Fibroblast of skin of right biceps (primary cell): ENCODE results near the gene ACAP3.
A peak's percentile ranks its signal among the peaks of the same experiment; 100 is the strongest.

Source experiments
- DNase-seq: peaks from one replicate; pipeline ENCODE4 v3.0.0-alpha.2; 2013

Gene ACAP3

DNA sequence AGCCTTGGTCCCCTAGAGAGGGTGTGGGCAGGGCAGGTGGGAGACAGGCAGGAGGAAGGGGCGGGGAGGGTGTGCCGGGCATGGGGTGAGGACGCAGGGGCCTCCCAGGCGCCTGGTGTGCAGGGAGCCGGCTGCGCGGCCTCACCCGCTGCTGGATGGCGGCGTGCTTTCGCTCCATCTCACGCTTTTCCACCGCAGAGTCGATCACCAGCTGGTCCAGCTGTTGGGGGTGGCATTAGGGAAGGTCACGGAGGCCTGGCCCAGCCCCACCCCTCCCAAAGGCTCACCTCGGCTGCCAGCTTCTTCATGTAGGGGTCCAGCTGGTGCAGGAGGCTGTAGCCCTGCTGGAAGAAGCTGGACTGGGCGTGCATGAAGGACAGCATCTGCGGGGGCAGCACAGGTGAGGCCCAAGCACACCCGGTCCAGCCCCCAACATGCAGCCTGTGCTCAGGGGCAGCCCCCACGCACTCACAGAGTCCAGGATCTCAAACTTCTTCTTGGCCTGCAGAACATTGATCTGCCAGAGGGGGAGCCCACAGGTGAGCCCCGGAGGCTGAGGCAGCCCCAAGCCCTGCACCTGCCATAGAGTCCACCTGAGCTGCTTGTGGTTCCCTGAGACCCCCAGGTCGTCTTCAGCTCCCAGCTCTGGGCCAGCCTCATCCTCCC lies 7.9 kb downstream of the ACAP3 start:
- no peak for DNase-seq

DNA sequence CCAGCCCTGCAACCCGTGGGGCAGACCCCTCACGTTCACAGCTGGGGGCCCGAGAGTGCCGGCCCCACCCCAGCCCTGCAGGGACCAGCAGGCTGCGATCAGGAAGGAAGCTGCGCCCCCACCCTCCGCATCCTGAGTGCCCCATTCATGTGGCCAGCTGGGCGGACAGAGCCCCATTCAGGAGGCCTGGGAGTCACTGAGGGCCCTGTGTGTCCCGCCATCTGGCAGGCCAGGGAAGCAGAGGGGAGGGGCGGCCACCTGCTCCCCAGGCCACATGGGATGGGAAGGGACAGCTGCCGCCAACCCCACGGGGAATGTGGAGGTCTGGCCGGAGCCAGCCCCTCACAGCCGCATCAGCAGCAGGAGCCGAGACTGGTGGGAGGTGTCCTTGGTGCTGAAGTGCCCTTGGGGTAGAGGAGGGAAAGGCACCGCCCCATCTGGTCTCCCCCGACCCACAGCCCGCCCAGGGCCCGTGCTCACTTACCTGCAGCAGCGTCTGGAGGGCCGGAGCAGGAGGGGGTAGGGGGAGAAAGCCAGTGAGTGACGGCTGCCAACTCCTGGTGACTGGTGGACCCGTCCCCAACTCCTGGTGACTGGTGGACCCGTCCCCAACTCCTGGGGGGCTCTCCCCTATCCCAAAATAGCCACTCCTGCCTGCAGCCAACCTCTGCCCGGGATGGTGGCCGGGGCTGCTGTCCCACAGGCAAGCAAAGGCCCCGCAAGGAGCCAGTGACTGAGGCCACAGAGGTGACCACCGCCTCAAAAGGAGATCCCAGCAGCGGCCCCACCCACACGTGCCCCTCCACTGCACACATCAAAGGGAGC lies 8.7 kb downstream of the ACAP3 start:
- DNase-seq, result no peak

DNA sequence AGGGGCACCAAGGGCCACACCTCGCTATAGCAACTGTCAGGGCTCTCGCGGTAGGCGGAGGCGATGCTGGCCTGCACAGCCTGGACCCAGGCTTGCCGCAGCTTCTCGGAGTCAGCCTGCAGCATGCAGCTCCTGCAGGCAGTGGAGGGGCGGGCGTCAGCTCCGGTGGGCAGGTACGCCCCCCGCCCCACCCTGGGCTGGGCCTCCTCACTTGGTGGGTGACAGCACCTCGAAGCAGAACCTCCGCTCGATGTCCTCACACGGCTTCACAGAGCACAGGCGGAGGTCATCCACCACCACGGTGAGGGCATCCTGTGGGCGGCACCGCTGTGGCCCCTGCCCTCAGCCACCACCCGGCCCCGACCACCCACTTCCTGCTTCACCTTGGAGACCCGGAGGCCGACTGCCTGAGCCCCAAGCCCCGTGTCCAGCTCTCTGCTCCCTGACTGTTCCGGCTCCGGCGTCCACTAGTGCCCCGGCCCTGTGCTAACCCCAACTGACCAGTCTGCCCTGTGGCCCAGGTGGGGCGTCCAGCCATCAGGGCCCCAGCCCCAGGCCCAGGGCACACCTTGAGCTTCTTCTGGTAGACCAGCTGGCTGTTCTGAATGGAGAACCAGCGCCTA lies 9.8 kb downstream of the ACAP3 start:
- no peak for DNase-seq

DNA sequence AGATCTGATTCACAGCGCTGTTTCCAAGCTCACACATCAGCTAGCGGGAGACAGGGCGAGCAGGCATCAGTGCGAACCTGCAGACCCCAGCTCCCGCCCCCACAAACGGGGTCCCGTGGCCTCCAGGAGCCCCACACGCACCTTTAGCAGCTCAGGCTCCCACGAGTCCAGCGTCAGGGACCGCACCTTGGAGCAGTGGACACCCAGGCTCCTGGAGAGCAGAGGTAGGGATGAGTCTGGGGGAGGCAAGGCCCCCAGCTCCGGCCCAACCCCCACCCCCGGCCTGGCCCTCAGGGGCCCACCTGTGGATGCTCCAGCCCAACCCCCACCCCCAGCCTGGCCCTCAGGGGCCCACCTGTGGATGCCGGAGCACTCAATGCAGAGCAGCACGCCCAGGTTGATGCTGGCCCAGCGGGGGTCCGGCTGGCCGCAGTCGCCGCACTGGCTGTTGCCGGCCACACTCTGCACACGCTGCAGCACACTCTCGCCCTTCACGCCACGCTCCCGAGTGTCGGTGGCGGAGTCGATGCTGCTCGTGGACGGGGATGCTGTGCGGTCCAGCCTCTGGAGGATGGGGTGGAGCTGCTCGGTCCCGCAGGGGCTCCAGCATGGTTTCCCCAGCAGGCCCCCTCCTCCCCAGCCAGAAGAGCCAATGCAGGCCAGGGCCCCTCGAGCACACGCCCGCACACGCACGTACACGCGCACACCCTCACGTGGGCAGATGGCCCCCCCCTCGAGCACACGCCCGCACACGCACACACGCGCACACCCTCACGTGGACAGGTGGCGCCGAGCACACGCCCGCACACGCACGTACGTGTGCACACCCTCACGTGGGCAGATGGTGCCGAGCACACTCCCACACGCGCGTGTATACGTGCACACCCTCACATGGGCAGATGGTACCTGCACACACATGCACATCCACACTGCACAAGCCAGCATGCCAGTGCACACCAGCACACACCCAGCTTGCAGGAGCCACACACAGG lies 11.4 kb downstream of the ACAP3 start:
- no peak for DNase-seq

DNA sequence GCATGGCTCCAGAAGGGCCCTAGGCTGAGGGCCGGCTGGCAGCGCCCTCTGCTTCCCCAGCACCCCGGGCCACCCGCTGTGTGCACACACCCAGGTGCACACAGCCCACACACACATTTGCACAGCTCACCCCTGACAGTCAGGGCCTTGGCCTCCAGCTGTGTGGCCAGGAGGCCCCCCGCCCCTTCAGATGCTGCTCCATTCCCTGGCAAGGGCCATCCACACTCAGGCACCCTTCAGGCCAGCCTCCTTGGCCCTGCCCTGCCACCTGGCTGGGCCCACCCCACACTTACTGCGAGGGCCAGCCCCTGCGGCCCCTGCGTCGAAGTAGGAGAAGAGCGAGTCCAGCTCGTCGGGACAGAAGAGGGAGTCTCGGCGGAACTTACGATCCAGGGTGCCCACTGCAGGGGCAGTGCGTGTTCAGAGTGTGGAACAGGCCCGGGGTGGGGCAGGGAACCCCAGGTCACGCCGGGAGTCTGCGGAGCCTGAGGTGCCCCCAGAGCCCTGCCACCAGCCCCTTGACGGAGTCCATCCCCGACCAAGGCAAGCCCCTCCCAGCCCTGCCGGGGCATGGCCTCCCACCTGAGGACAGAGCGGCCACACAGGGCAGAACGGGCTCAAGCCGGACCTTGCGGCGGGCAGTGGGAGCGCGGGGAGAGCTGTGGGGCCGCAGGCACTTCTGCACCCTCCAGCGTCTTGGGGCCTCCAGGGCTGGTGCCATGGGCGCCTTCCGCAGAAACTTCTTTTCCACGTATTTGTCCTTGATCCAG lies 12.4 kb downstream of the ACAP3 start:
- DNase-seq, result no peak

DNA sequence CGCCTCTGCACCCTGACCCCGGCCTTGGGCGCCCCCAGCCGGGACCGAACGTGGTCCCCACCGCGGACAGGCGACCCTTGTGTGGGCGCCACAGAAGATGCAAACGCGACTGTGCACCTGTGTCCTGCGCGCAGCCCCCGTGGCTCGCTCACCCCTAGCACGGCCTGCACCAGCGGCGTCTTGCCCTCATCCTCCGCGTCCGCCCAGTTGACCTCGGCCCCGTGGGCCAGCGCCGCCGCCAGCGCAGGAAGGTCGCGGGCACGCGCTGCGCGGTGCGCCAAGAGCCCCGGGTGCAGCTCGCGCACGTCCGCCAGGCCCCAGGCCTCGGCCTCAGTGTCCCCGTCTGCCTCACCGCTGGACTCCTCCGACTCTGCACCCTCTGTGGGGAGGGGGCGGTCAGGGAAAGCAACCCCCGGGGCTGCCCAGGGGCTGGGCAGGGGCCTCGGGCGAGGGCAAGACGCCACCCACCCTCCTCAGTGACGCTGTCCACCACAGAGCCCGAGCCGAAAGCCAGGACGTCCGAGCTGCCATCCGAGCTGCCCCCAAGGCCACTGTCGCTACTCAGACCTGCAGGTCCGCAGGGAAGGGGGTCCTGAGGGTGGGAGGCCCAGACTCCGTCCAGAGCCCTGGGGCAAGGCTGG lies 13.4 kb downstream of the ACAP3 start:
- no peak for DNase-seq

DNA sequence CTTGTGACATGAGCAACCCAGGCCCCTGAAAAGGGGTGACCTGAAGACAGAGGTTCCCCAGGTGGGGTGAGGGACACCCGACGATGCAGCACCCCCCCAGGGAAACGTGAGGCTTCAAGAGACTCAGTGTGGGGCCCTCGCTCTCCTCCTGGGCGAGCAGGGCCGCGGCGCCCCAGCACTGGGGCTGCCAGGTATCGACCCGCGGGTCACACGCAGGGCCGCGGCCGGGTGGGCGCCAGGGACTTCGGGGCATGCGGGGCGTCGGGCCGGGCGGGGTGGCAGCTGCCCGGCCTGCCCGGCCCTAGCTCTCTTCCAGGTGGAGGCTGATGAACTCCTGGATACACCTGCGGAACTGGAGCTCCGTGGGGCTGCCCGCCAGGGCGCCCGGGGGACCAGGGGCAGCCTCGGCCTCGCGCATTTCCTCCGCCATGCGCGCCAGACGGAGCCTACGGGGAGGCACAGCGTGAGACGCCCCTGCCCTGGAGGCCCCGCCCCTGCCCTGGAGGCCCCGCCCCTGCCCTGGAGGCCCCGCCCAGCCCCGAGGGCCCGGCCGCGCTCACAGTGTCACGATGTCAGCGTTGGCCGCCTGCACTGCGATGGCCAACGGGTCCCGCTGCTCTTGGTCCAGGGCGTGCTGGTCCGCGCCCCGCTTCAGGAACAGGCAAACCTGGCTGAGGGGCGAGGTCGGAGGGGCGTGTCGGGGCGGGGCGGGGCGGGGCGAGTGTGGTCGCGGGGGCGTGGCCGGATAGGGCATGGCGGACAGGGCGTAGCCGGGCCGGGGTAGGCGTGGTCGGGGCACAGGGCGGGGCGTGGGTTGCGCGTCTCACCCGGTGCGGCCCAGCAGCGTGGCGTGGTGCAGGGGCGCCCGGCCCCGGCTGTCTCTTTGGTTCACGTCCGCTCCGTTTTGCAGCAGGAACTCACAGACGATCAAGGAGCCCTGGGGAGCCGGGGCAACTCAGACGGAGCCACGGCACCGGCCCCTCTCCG lies 14.2 kb downstream of the ACAP3 start:
- no peak for DNase-seq

DNA sequence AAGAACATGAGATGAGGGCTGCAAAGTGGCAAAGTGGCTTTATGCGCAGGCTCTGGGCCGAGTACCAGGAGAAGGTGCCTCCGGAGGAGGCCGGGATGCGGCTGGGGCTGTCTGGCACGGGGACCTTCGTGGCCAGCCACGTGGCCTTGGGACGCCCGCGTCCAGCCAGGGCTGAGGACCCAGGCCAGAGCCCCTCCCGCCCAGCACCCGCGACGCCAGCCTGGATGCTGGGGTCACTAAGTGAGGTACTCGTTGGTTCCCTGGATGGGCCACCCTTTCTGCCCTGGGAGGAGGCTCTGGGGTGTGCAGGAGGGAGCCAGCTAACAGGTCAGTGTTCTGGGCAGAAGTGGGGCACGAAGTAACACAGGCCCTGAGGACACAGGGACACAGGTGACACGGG lies 14.9 kb downstream of the ACAP3 start:
- no peak for DNase-seq

DNA sequence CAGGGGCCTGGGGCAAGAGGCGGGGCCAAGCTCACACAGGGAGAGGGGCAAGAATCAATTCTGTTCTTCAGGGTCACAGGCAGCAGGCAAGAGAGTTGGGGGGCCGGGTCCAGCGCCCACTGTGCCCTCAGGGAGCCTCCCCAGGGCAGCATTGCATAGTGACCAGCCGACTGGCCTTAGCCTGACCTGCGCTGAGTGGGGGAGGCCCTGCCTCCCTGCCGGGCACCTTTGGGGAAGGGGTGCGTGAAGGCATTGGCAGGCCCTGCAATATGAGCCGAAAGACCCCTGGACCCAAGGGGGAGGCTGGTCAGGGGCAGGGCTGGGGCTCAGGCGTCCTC lies 15.3 kb downstream of the ACAP3 start:
- no peak for DNase-seq

DNA sequence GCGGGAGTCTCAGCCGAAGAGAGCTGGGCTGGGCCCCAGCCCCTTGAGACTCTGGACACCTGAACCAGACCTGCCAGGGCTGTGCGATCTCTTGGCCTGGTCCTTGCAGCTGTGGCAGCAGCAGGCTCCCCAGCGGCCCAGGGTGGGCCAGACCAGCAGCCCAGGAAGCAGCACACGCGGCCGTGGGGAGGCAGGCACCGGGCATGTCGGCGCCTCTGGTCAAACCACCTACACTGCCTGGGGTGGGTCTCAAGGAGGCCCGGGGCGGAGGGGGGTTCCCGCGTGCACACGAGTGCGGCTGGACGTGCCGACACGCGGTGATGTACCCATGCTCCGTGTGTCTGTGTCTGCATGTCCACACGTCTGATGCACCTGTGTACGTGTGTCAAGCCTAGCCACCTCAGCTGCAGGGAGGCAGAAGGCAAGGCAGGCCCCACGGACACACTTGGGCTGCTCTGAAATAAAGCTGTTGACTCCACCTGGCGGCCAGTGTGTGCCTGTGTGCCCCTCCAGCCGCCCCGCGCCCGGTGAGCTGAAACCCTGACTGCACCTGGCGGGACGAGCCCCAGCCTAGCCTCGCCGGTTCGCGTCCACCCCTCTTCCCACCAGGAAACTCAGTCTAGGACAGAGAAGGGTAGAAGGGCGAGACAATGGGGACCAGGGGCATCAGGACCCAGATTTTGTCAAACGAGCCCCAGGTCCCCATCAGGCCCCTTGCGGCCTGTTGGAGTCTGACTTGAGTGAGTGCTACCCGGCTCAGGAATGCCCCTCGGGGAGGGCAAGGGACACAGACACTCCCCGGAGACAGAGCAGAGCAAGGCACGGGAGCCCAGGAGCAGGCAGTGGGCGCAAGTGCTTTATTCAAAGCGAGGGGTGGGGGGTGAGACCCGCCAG lies 15.9 kb downstream of the ACAP3 start:
- peak; percentile 64 for DNase-seq

DNA sequence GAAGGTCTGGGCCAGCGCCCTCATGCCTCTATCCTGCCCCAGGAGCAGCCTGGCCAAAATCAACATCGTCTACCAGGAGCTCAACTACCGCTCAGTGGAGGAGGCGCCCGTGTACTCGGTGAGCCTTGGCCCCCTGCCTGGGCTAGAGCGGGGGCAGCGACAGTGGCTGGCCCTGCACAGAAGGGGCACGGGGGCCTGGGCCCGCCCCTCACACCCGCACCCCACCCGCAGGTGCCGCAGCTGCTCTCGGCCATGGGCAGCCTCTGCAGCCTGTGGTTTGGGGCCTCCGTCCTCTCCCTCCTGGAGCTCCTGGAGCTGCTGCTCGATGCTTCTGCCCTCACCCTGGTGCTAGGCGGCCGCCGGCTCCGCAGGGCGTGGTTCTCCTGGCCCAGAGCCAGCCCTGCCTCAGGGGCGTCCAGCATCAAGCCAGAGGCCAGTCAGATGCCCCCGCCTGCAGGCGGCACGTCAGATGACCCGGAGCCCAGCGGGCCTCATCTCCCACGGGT lies 16.7 kb downstream of the ACAP3 start:
- no peak for DNase-seq

DNA sequence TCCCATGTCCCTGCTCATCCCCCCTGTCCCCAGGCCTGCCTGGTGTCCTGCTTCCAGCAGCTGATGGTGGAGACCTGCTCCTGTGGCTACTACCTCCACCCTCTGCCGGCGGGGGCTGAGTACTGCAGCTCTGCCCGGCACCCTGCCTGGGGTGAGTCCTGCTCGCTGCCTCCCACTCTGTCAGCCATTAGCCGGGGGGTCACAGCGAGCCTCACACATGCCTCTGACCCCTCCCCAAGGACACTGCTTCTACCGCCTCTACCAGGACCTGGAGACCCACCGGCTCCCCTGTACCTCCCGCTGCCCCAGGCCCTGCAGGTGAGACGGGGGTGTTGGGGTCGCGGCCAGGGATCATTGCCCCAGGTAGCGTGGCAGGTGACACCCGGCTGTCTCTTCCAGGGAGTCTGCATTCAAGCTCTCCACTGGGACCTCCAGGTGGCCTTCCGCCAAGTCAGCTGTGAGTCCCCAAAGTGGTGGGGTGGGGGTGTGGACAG lies 17.4 kb downstream of the ACAP3 start:
- DNase-seq, result peak; percentile 45

DNA sequence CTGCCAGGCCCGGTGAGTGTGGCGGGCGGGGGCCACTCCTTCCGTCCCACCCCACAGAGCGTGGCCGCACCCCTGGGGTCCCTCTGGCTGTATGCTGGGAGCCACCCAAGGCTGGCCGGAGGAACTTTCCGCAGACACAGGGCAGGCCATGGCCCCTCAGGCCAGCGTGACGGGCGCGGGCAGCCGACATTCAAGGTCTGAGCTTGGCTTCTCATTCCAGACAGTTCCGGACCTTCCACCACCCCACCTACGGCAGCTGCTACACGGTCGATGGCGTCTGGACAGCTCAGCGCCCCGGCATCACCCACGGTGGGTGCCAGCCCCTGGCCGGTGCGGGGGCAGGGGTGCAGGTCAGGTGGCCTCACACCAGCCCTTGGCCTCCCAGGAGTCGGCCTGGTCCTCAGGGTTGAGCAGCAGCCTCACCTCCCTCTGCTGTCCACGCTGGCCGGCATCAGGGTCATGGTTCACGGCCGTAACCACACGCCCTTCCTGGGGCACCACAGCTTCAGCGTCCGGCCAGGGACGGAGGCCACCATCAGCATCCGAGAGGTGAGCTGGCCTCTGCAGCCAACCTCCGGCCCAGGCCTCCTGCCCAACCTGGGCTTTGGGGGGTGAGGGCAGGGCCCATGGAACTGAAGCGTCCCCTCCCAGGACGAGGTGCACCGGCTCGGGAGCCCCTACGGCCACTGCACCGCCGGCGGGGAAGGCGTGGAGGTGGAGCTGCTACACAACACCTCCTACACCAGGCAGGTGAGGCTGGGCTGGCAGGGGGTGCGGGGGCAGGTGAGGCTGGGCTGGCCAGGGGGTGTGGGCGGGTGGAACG lies 20.2 kb downstream of the ACAP3 start:
- no peak for DNase-seq

DNA sequence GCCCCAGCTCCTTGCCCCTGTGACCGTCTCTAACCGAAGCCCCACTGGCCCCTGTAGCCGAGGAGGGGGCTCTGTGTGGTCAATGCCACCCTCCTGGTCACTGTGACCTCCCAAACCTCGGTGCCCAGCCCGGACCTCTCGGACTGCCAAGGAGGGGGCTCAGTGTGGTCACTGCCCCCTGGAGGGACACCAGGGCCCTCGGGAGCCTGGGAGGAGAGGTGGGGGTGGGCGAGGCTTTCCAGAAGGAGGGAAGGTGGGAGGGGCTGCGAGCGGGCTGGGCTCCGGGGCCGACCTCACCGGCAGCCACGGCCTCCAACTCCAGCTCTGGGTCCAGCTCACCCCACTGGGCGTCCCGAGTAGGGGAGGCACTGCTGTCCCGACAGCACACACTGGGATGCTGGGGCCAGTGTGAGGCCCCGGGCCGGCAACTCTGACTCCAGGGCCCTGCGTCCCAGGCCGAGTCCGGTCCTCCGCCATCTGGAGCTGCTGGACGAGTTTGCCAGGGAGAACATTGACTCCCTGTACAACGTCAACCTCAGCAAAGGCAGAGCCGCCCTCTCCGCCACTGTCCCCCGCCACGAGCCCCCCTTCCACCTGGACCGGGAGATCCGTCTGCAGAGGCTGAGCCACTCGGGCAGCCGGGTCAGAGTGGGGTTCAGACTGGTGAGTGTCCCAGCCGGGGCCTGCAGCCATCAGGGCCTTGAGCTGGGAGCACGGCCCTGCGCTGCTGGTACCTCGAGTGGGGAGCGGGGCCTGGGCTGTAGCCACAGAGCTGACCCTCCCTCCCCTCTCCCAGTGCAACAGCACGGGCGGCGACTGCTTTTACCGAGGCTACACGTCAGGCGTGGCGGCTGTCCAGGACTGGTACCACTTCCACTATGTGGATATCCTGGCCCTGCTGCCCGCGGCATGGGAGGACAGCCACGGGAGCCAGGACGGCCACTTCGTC lies 21.1 kb downstream of the ACAP3 start:
- no peak for DNase-seq

DNA sequence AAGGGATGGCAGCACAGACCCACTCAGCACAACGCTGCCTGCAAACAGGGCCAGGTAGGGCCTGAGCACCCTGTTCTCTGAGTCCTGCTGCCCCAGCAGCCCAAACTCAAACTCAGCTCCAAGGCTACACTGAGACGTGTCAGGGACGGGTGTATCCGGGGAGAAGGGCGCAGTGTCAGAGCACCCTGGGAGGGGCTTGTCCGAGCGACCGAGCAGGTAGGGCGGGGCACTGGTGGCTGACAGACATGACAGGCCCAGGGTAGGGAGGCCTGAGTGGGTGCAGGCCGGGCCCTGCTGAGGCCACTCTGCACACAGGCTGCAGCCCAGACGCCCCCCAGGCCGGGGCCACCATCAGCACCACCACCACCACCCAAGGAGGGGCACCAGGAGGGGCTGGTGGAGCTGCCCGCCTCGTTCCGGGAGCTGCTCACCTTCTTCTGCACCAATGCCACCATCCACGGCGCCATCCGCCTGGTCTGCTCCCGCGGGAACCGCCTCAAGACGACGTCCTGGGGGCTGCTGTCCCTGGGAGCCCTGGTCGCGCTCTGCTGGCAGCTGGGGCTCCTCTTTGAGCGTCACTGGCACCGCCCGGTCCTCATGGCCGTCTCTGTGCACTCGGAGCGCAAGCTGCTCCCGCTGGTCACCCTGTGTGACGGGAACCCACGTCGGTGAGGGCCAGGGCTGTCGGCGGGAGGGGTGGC lies 22.0 kb downstream of the ACAP3 start:
- DNase-seq, result no peak

DNA sequence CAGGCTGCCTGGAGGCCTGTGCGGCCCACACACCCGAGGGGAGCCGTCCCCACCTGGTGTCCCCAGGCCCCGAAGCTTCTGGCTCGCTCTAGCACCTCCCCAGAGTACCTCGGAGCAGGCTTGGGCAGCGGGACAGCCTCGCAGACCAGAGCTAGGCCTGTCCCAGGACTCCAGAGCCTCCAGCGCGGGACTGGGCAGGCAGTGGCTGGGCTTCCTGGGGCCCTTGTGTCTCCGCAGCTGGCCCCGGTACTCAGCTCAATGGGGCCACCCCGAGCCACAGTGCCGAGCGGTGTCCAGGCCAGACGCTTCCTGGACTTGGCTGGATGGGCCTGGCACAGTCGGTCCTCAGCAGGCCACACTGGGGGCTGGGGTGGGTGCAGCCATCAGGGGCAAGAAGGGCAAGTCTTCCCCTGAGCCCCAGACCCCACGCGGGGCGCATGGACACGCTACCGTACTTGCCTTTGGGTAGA lies 22.6 kb downstream of the ACAP3 start:
- DNase-seq, result no peak
